Loucy (cell line): ENCODE results near the gene PLXNB2.

Source experiments
- H2AFZ ChIP-seq: fragments of 200-600 bp; sonication (generic); 2 replicates; pipeline ENCODE4 v1.6.0; 2016; ENCODE audit warnings: antibody characterized with exemption, mild to moderate bottlenecking, low read length, moderate library complexity
- H3F3A ChIP-seq: fragments of 200-600 bp; 2 replicates; pipeline ENCODE4 v1.6.0; 2016; ENCODE audit warnings: antibody characterized with exemption, low read depth, mild to moderate bottlenecking
- H3K27me3 ChIP-seq: fragments of 200-600 bp; sonication (generic); 2 replicates; pipeline ENCODE4 v1.6.1; 2014; ENCODE audit warnings: low read length, mild to moderate bottlenecking; ENCODE audit not compliant: insufficient read depth, poor library complexity, severe bottlenecking
- H3K36me3 ChIP-seq: fragments of 200-600 bp; sonication (generic); 2 replicates; pipeline ENCODE4 v1.6.1; 2016; ENCODE audit warnings: low read length; ENCODE audit not compliant: insufficient read depth
- H3K4me1 ChIP-seq: fragments of 200-600 bp; sonication (generic); 2 replicates; pipeline ENCODE4 v1.5.1; 2014; ENCODE audit warnings: low read length, mild to moderate bottlenecking; ENCODE audit not compliant: insufficient read depth, poor library complexity, severe bottlenecking
- H3K4me2 ChIP-seq: fragments of 200-600 bp; sonication (generic); 2 replicates; pipeline ENCODE4 v1.6.0; 2014; ENCODE audit warnings: antibody characterized with exemption, low read length, low read depth, mild to moderate bottlenecking; ENCODE audit not compliant: poor library complexity, severe bottlenecking
- H3K4me3 ChIP-seq: fragments of 200-600 bp; sonication (generic); 2 replicates; pipeline ENCODE4 v1.5.1; 2014; ENCODE audit warnings: low read length, mild to moderate bottlenecking, mixed read lengths; ENCODE audit not compliant: poor library complexity, severe bottlenecking
- H3K79me2 ChIP-seq: fragments of 200-600 bp; sonication (generic); 2 replicates; pipeline ENCODE4 v1.6.1; 2014; ENCODE audit warnings: low read length; ENCODE audit not compliant: insufficient read depth
- H3K9ac ChIP-seq: fragments of 200-600 bp; sonication (generic); 2 replicates; pipeline ENCODE4 v1.6.0; 2014; ENCODE audit warnings: mild to moderate bottlenecking, low read depth, low read length, moderate library complexity; ENCODE audit not compliant: poor library complexity, severe bottlenecking
- H3K9me2 ChIP-seq: fragments of 200-600 bp; sonication (generic); replicated peaks from 2 replicates; pipeline ENCODE4 v1.6.1; 2016; ENCODE audit warnings: low read depth, low read length, mixed read lengths
- H3K9me3 ChIP-seq: fragments of 200-600 bp; sonication (generic); 2 replicates; pipeline ENCODE4 v1.6.1; 2014; ENCODE audit warnings: mild to moderate bottlenecking, antibody characterized with exemption, low read length, low read depth; ENCODE audit not compliant: insufficient read depth
- H4K20me1 ChIP-seq: fragments of 200-600 bp; sonication (generic); 2 replicates; pipeline ENCODE4 v1.6.0; 2014; ENCODE audit warnings: antibody characterized with exemption, low read length, mild to moderate bottlenecking; ENCODE audit not compliant: insufficient read depth, poor library complexity, severe bottlenecking
- EZH2phosphoT487 ChIP-seq: fragments of 200-600 bp; IDR thresholded peaks from 2 replicates; pipeline ENCODE4 v1.6.1; 2018; ENCODE audit warnings: antibody characterized with exemption, mild to moderate bottlenecking, moderate library complexity, borderline replicate concordance
- TF ChIP-seq, protein P1 (sequence below): fragments of 200-600 bp; sonication (generic); conservative IDR thresholded peaks from 2 replicates; pipeline ENCODE4 v1.5.1; 2014; ENCODE audit warnings: mild to moderate bottlenecking, antibody characterized with exemption, low read length

PLXNB2 gene

DNA sequence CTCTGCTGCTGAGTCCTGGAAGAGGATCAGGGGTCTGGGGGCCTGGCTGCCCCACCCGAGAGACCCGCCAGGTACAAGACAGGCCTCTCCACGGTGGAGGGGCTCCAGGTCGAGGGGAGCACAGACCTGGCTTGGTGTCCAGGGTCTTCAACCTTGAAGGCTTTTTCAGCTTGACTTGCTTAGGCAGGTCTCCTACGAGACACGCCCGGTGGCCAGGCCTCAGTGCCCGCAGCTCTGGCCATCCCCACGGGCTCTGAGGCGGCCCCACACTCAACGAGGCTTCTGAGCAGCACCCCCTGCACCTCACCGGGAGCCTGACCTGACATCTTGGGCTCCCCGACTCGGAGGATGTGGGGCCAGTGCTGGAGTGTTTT lies 6.6 kb upstream of the PLXNB2 start:
- peak overlapping the region; percentile 97 for H3K4me2 ChIP-seq
- no peaks in the 10 kb centered on the region for H3K9me3 ChIP-seq
- no peaks in the 10 kb centered on the region for H3K36me3 ChIP-seq
- no peaks in the 10 kb centered on the region for H3K27me3 ChIP-seq
- H3K9me2 ChIP-seq, result no peaks in the 10 kb centered on the region
- no peaks in the 10 kb centered on the region for H4K20me1 ChIP-seq
- TF ChIP-seq, protein P1, sequence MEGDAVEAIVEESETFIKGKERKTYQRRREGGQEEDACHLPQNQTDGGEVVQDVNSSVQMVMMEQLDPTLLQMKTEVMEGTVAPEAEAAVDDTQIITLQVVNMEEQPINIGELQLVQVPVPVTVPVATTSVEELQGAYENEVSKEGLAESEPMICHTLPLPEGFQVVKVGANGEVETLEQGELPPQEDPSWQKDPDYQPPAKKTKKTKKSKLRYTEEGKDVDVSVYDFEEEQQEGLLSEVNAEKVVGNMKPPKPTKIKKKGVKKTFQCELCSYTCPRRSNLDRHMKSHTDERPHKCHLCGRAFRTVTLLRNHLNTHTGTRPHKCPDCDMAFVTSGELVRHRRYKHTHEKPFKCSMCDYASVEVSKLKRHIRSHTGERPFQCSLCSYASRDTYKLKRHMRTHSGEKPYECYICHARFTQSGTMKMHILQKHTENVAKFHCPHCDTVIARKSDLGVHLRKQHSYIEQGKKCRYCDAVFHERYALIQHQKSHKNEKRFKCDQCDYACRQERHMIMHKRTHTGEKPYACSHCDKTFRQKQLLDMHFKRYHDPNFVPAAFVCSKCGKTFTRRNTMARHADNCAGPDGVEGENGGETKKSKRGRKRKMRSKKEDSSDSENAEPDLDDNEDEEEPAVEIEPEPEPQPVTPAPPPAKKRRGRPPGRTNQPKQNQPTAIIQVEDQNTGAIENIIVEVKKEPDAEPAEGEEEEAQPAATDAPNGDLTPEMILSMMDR, result no peak
- TF ChIP-seq EZH2phosphoT487, result no peak
- H3K79me2 ChIP-seq, result peaks cover 5% of the 10 kb centered on the region; the same call in 1 of the 2 replicates
- peaks cover 43% of the 10 kb centered on the region for H3K4me1 ChIP-seq
- peak overlapping the region; percentile 83 for H3K9ac ChIP-seq
- peak overlapping the region; percentile 84 for H2AFZ ChIP-seq
- H3K4me3 ChIP-seq, result peak overlapping the region; percentile 80
- H3F3A ChIP-seq, result no peaks in the 10 kb centered on the region

DNA sequence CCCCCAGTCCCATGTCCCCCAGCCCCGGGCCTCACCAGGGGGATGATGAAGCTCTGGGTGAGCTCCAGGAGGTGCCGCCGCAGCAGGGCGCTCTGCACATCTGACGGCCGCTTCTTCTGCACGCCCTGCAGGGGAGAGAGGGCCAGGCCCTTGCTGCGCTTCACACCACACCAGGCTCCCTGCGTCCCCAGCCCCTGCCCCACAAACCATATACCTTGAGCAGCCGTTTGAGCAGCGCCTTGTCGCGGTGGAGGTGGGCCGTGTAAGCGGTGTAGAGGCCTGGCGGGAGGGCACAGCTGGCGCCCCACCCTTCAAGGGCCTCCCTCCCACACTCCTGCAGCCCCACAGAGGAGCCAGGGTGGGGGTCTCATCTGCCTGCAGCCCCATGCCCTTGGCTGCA lies 6.2 kb upstream of the PLXNB2 start:
- Histone ChIP-seq H3K4me2 (peak overlapping the region; percentile 97), H3K4me1 (peaks cover 47% of the 10 kb centered on the region), H3K79me2 (peaks cover 5% of the 10 kb centered on the region; the same call in 1 of the 2 replicates)

DNA sequence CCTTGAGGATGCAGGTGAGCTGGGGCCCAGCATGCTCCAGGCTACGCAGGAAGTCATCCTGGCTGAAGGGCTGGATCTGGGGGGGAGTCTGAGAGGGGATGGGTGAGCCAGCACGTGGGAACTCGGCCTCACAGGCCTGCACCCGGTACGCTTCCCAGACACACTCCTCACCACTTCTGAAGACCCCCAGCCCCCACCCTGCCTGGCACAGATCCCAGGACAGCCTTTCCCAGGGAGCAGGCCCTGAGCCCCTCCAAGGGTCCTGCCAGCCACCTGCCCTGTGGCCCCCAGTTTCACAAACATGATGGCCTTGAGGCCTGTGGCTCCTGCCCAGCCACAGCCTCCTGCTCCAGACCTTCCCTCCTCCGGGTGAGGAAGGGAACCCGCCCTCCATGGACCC lies 5.6 kb upstream of the PLXNB2 start:
- H3K4me1 ChIP-seq, result peaks cover 53% of the 10 kb centered on the region

More for the DNA sequence above, 6.2 kb upstream of the PLXNB2 start:
- Histone ChIP-seq H3K9me3 (no peaks in the 10 kb centered on the region), H4K20me1 (no peaks in the 10 kb centered on the region), H3K27me3 (no peaks in the 10 kb centered on the region), H3K9me2 (no peaks in the 10 kb centered on the region), H3K9ac (peak overlapping the region; percentile 83), H2AFZ (no peak overlapping the region), H3K36me3 (no peaks in the 10 kb centered on the region), H3K4me3 (peak overlapping the region; percentile 80), H3F3A (no peaks in the 10 kb centered on the region)
- TF ChIP-seq EZH2phosphoT487, result no peak
- TF ChIP-seq, protein P1, result no peak

More for the DNA sequence above, 5.6 kb upstream of the PLXNB2 start:
- Histone ChIP-seq H3K36me3 (no peaks in the 10 kb centered on the region), H3K4me2 (no peak overlapping the region), H3K9me2 (no peaks in the 10 kb centered on the region), H4K20me1 (no peaks in the 10 kb centered on the region), H3K4me3 (no peak overlapping the region), H3K27me3 (no peaks in the 10 kb centered on the region), H3K9me3 (no peaks in the 10 kb centered on the region), H2AFZ (no peak overlapping the region), H3K79me2 (peaks cover 5% of the 10 kb centered on the region; the same call in 1 of the 2 replicates), H3F3A (0 out of 2 replicates have a peak, but pooled peaks cover 5% of the 10 kb centered on the region), H3K9ac (no peak overlapping the region)
- TF ChIP-seq, protein P1, result no peak
- TF ChIP-seq EZH2phosphoT487, result no peak
